Measurements from ENCODE around the gene ATP6AP1. TPM values are rescaled to one million over a fixed set of nuclear protein-coding genes. Genes with fewer than 3 reads are reported as not detected.

Gene ATP6AP1
- total RNA-seq, 1 donor from 2014 or later, result 108 TPM

- DNase-seq (ENCODE audit: low spot score), result no peak
Observed at GRCh38 chrX:154426916-154427770, 1.3 kb upstream of the ATP6AP1 start.

- no peak for DNase-seq (ENCODE audit: low spot score)
Observed at GRCh38 chrX:154429711-154430110, 1.2 kb downstream of the ATP6AP1 start.

GRCh38 chrX:154430479-154430878, 2.0 kb downstream of the ATP6AP1 start:
- DNase-seq (ENCODE audit: low spot score), result no peak

GRCh38 chrX:154430916-154431315, 2.4 kb downstream of the ATP6AP1 start:
- no peak for DNase-seq (ENCODE audit: low spot score)

- DNase-seq (ENCODE audit: low spot score), result no peak
Observed at GRCh38 chrX:154431341-154431740, 2.9 kb downstream of the ATP6AP1 start.

- no peak for DNase-seq (ENCODE audit: low spot score)
Observed at GRCh38 chrX:154432210-154432609, 3.7 kb downstream of the ATP6AP1 start.

- DNase-seq (ENCODE audit: low spot score), result no peak
Observed at GRCh38 chrX:154433605-154434004, 5.1 kb downstream of the ATP6AP1 start.

GRCh38 chrX:154434394-154435168, 6.1 kb downstream of the ATP6AP1 start:
- DNase-seq (ENCODE audit: low spot score), result no peak

- no peak for DNase-seq (ENCODE audit: low spot score)
Observed at GRCh38 chrX:154435171-154435733, 6.8 kb downstream of the ATP6AP1 start.

GRCh38 chrX:154436374-154436982, 8.0 kb downstream of the ATP6AP1 start:
- no peak for DNase-seq (ENCODE audit: low spot score)

- no peak for DNase-seq (ENCODE audit: low spot score)
Observed at GRCh38 chrX:154436983-154437752, 8.7 kb downstream of the ATP6AP1 start, which contains the start of gene GDI1. Gene GDI1 (plus strand): TSS chrX:154437154. CDS start chrX:154437255, 101 bp downstream.

GRCh38 chrX:154437971-154438893, 9.8 kb downstream of the ATP6AP1 start:
- DNase-seq (ENCODE audit: low spot score), result no peak

- no peak for DNase-seq (ENCODE audit: low spot score)
Observed at GRCh38 chrX:154439841-154440240, 11.4 kb downstream of the ATP6AP1 start.

- DNase-seq (ENCODE audit: low spot score), result no peak
Observed at GRCh38 chrX:154440623-154441357, 12.3 kb downstream of the ATP6AP1 start.

GRCh38 chrX:154441564-154441963, 13.1 kb downstream of the ATP6AP1 start:
- DNase-seq (ENCODE audit: low spot score), result no peak

- peak; percentile 43 for DNase-seq (ENCODE audit: low spot score)
Observed at GRCh38 chrX:154441984-154442707, 13.7 kb downstream of the ATP6AP1 start.

- DNase-seq (ENCODE audit: low spot score), result no peak
Observed at GRCh38 chrX:154443479-154443910, 15.0 kb downstream of the ATP6AP1 start.

- peak; percentile 75 for DNase-seq (ENCODE audit: low spot score)
Observed at GRCh38 chrX:154443992-154444754, 15.7 kb downstream of the ATP6AP1 start, which contains the start of gene FAM50A. Gene FAM50A (plus strand): TSS chrX:154444141. CDS start chrX:154444236, 95 bp downstream.

Measured in mucosa of gallbladder (tissue), 1 donor.